HK-2 (cell line): ENCODE results near the gene DCLK3.

Experiments used
- DNase-seq: peaks from one replicate; pipeline ENCODE4 v3.0.0-alpha.2; 2018; ENCODE audit not compliant: unreplicated experiment

Gene DCLK3, protein sequence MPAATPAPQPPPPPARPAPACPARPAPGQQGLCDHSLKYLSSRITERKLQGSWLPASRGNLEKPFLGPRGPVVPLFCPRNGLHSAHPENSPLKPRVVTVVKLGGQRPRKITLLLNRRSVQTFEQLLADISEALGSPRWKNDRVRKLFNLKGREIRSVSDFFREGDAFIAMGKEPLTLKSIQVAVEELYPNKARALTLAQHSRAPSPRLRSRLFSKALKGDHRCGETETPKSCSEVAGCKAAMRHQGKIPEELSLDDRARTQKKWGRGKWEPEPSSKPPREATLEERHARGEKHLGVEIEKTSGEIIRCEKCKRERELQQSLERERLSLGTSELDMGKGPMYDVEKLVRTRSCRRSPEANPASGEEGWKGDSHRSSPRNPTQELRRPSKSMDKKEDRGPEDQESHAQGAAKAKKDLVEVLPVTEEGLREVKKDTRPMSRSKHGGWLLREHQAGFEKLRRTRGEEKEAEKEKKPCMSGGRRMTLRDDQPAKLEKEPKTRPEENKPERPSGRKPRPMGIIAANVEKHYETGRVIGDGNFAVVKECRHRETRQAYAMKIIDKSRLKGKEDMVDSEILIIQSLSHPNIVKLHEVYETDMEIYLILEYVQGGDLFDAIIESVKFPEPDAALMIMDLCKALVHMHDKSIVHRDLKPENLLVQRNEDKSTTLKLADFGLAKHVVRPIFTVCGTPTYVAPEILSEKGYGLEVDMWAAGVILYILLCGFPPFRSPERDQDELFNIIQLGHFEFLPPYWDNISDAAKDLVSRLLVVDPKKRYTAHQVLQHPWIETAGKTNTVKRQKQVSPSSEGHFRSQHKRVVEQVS

DNA sequence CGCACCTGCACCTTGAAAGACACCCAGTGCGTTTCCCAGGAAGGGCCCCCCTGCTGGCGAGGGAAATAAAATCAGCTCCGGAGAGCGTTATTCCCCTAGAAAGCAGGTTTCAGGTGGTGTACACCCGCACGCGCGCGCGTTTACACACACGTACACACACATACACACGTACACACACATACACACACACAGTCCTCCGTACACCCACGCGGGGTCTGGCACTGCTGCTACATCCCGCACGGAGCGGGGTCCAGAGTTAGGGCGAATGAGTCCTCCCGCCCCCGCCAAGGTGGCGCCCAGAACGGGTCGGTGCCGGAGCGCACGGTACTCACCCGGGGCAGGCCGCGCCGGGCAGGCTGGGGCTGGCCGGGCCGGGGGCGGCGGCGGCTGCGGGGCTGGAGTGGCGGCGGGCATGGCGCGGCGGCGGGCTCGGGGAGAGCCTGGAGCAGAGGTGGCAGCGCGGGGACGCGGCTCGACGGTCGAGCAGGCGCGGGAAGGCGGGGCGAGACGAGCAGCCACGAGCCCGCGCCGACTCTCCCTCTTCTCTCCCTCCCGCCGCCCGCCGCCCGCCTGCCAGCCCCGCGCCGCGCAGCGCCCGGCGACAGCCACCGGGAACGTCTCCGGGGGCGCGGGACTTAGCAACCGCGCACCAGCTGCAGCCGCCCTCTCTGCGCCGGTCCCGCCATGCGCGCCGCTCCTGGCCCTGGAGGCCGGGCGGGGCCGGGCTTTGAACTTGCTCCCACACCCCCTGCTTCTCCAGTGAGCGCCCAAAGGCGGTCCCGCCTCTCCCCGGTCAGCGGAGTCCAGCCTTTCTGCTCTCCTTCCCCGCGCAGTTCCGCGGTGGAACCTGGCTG, at the start of gene DCLK3:
Gene DCLK3 (minus strand): TSS at position 704 of the 854 bp plus-strand sequence. CDS start 290 bp downstream, at position 414.
- no peak for DNase-seq

DNA sequence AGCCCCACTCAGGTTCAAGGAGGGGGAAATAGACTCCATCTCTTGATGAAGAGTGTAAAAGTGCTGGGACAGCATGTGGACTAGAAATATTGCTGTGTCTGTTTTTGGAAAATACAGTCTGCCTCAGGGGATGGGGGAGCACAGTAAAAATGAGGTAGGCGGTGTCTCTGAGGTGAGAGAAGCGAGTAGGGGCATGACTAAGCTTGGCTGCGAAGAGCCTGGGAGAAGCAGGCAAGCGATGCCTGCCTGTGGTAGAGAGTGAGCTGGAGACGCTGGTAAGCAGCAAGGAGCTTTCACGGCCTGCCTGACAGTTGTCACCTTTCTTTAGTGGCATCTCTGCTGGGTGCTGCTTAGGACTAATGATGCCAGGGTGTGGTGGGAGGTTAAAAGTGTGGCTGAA, 49.0 kb upstream of the DCLK3 start:
- no peak for DNase-seq

DNA sequence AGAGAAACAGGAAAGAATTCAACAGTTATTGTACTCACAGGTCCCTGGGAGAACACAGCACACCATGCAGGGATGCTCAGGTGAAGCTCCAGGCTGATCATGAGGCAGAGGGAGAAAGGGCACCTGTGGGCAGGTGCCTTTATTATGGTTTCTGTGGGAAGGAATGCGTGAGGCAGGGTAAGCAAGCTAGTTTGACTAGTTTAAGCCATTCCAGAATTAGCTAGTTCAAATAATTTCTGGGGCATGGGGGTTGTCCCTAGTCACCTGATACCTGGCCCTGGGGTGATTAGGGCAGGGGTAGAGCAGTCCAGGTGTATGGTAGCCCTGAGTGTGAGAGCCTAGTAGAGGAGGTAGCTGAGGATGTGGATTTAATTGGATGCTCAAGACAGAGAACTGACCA, 47.9 kb upstream of the DCLK3 start:
- DNase-seq = no peak

DNA sequence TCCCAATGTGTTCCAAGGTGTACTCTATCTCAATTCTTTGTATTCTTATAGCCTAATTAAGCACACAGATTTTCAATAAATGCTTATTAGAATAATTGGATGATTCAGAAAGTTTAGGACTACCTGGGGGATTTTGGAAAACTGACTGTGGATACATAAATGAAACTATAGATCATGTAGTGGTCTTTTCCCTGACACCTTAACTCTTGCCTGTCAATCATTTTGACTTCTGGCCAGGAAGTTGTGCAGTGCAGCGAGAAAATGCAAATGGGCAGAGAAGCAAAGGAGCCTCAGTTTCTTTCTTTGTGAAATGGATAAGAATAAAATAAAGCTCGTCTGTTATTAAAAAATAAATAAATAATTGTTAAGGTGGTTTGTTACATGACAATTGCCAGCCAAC, 47.4 kb upstream of the DCLK3 start:
- no peak for DNase-seq

DNA sequence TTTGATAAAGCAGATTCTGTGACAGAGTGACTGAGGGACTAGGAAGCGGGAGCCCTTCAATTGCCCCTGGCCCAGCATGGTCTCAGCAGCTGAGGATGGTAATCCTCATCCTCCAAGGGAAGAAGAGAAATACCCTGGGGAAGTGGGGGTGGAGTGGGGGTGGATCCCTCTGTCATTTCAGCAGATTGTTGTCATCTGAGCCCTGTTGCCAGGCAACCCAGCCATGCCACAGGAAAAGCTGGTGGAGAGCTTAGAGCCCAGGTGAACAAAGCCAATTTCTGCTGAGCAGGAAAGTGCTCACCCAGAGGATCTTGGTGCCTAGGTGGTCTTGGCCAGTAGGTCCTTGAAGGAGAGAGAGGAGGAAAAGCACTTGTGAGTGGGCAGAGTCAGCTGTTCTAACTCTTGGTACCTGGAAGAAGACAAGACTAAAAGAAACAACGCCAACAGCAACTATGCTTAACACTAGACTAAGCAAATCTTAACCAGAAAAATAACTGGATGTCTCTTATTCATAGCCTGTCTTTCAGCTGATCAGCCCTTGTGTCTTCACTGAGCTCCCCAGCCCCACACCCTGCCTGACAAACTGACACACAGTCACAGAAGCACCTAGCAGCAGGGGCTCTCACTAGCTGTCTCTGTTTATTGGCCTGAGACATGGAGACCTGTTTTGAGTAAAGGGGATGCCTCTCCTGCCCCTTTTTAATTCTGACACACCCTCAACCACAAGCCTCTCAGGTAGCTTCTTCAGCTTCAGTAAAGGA, 40.1 kb upstream of the DCLK3 start:
- DNase-seq = no peak

DNA sequence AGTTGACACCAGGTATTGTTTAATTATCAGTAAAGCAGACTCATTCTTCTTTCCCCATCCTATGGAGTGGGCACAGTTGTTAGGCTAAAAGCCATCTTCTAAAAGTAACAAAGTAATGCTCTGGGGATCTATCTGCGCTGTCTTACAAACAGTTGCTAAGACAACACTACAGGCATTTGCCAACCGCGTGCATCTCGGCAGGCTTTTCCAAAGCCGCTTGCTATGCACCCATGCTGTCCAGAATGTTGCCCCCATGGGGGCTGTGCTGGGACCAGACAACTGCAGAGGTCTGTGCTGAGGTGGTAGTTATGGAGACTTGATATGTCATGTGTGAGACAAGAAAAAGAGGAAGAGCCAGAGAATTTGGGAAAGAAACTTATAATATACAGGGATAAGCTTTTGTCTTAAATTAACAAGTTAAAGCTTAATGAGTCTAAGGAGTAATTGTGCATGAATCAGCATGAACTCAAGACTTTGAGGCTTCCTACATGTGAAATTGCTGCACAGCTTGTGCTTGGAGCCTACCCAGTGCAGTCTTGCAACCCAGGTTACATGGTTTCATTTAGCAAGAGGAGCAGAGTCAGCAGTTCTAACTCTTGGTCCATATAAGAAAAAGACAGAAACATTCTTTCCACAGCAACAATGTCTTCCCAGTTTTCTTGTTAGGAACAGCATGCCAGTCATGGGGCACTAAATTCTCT, 38.9 kb upstream of the DCLK3 start:
- DNase-seq = no peak

DNA sequence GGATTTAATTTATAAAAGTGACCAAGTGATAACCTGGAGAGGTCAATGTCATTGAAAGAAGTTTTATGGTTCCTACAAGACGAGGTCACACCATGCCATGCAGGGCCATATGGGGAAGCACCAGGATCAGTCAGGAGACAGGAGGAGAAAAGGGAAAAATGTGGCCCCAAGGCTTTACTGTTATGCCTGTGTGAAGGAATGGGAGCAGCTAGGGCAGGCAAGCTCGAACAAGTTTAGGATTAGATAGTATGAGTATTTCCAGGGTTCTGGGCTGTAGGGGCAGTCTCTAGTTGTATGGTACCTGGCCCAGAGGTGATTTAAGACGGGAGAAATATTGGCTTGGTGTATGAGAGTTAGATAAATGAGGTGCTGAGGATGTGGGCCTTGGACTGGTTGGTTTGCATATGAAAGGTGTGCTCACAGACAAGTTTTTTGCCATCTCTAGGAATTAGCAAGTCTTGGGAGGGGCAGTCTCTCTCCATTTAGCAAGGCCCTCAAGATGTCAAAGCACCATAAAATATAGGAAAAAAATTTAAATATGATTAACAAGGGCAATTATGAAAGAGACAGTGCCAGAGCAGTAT, 36.3 kb upstream of the DCLK3 start:
- no peak for DNase-seq

DNA sequence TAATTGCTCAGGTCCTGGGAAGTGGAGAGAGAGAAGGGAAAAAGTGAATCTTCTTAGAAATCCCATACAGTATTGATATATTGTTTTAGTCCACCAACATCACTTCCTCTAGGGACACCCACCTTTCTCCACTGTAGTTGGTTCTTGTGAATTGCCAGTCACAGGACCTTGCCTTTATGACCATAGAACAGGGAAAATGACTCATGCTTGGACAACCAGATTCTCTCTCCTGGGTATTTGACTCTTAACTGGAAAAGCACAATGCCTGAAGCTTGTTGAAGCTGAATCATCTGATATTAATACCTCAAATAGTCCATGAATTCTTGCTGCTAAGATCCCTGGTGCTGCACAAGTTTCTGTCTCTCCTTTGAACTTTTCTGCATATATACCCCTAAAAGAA, 32.5 kb upstream of the DCLK3 start:
- DNase-seq = no peak

DNA sequence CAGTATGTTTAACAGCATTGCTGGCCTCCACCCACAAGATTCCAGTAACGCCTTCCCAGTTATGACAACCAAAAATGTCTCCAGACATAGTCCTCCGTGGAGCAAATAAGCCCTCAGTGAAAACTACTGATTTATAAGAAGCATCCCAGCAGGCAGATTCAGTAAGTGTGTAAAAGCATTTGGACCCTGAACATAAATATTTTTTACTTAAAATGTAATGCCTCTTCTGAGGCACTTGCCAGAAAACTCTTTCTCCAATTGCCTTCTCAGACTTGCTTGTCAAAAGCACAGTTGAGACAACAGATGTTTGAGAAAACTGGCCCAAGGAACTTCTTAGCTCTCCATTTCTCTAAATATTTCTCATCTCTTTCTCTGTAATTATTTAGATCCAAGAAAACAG, 31.8 kb upstream of the DCLK3 start:
- no peak for DNase-seq

DNA sequence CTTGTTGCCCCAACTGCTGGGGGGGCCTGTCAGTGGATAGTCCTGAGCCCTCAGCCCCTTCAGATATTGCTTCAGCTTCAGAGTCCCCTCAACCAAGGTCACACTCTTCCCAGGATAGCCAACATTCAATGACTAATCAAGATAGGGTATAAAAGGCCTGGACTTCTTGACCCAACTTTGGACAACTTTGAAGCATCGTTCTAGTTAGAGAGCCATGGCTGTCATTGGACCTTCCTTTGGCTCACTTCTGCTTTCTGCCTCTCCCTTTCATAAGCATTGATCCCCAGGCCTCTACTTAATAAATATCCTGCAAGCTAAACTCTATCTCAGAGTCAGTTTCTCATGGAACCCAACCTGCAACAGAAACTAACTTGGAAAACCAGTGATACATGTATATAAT, 31.3 kb upstream of the DCLK3 start:
- DNase-seq = no peak

DNA sequence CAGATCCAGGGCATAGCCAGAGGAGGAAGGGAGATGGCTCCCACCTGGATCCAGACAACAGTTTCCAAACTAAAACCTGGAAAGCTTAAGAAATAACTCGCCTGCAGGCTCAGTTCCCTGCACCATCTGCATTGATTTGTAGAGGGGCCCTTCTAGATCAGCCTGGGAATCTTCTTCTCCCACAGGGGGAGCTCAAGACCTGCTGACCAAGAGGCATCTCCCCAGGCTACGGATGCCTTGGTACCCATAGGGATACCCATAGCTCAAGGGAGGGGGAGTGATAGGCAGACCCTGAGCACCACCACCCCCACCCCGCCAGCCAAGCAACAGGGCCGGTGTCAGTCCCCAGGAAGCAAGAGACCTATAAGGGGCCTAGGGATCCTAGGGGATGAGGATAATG, 28.0 kb upstream of the DCLK3 start:
- peak; percentile 4 for DNase-seq

DNA sequence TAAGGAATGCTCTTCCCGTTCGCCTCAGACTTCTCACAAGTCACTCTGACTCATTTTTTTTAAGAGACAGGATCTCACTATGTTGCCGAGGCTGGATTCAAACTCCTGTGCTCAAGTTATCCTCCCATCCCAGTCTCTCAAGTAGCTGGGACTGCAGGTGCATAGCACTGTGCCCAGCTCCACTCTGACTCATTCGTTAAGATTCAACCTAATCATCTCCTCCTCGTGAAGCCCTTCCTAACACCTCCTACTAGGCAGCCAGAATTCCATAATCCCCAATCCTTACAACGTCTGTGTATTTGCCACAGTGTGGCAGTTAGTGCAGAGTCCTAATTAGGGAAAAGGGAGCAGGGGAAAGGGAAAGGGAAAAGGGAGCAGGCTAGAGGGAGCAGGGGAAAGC, 26.4 kb upstream of the DCLK3 start:
- no peak for DNase-seq

DNA sequence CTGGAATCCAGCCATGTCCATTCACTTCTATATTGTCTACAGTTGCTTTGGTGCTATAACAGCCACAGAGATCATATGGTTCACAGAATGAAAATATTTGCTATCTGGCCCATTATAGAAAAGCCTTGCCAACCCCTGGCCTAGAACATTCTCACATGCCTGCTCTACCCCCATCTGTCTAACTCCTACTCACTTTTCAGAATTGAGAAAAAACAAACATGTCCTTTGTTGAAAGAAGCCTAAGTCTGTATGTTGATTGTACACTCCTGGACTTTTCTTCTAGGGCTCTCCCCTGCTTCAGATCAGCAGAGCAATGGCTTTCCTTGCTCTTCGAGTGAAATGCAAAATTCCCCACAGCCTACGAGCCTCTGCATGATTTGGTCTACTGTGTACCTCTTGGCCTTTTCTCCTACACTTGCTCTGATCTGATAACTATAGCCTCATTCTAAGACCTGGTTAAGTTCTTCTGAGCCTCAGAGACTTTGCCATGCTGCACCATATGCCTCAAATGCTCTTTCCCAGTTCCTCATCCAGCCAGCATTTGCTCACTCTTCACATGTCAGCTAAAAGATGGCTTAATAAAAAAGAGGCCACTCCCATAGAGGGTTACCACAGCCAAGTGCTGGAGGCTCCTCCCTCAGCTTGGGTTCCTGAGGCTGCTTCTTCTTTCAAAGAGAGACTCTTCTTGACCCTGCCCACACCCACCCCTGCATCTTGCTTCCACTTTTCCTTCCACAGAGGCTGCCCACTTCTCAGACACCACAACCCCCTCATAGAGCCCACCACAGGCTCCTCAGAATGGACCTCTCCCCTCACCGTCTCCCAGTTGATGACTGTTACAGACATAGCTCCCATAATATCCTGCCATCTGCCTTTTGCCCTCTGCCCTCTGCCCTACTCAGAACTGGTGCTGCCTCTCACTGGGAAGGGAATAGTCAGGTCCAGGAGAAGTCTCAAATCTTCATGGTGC, 22.9 kb upstream of the DCLK3 start:
- DNase-seq = no peak

DNA sequence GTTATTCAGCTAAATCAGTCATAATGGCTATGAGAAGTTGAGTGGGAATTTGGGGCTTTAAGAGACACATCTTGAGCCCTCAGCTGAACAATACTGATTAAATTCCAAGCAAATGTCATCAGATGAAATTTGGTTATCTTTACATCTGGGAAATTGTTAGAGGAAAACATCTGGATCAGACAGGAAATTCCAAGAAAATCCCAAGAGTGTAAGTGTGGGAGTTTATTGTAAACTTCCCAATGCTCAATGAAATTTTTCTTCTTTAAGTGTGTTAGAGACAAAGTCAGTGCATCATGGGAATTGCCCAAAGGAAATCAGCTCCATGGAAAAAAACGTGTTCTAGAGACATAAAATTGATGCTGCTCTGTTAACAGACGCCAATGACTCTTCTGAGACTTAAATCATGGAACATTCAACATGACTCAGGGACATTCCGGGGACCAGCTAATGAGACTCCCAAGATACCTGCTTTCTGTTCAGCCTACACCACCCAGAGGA, 19.8 kb upstream of the DCLK3 start:
- DNase-seq = no peak

DNA sequence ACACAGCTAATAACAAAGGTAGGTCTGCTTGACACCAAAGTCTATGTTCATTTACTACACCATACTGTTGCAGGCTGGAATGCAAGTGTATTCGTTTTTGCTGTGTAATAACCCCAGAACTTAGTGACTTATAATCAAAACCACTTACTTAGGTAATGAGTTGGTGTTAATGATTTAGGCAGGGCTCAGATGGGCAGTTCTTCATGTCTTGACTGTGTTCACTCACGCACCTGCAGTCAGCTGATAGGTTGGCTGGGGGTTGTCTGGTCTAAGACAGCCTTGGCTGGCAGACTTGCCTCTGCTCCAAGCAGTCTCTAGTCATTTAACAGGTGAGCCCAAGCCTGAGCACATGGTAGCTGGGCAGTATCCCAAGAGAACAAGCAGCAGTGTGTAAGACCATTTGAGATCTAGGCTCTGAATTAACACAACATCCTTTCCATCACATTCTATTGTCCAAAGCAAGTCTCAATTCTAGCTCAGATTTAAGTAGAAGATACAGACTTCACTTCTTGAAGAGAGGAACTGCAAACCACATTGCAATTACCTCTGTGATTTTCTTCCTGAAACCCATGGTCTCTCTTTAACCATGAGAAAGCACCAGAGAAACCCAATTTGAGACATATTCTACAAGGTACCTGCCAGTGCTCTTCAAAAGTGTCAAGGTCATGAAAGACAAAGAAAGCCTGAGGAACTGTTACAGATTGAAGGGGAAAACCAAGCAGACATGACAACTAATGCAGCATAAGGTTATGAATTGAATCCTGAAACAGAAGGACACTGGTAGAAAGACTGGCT, 13.3 kb upstream of the DCLK3 start:
- no peak for DNase-seq

DNA sequence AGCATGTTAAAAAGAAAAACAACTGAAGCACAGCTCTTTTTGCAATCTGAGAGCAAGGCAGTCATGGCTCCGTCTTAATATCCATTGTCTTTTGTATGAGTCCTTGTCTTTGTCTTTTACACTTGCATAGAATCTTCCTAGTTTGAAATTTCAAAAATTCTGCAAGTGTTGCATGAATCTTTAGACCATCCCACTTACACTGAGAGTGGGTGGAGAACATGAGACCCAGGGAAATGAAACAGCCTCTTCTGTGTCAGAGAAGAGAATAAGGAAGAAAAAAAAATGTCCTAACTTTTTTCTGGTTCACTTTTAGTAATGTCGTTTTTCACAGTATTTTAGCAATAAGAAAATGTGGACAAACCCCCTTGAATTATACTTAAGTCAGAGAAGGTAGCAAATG, 12.1 kb upstream of the DCLK3 start:
- DNase-seq = no peak

DNA sequence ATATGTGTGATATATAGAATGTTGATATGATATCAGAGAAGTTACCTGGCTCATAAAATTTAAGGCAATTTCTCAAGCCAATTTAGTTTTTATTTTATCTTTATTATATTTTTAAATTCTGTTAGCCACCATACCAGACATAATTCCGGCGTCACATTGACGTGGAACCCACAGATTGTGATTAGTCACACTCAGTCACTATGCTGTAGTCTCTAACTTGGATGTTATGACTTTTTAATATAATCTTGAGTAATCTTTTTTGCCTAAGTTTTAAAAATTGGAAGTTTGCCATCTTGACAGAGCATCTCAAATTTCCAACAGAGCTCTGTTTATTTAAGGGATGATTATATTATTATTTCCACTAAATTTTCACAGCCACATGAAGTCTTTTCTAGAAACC, 9.7 kb upstream of the DCLK3 start:
- DNase-seq = no peak

DNA sequence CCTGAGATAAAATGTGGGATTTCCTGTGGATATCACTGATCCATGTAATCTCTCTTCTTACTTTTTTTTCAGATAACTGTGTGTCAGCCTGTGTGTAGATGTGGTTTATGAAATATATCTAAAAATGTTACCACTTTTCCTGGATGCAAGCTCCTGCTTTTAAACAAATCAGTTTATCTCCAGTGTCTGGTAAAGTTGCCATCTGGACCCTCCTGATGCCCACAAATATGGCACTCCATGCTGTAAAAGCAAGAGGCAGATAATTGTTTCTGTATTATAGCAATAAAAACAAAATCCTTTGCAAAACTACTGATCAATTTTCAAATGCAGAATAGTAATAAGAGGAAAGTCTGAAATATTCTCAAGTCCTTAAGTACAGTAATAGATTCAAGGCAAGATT, 7.6 kb upstream of the DCLK3 start:
- DNase-seq = no peak
